ENCODE measurements around the gene WASHC2A. TPM values are rescaled to one million over a fixed set of nuclear protein-coding genes. Genes with fewer than 3 reads are reported as not detected.
A peak's percentile ranks its signal among the peaks of the same experiment; 100 is the strongest.
"Not testable (repeated sequence)": the region's sequence is repeated elsewhere in the genome, so short reads cannot be mapped to it uniquely, and the experiment has no call there.

WASHC2A gene, protein sequence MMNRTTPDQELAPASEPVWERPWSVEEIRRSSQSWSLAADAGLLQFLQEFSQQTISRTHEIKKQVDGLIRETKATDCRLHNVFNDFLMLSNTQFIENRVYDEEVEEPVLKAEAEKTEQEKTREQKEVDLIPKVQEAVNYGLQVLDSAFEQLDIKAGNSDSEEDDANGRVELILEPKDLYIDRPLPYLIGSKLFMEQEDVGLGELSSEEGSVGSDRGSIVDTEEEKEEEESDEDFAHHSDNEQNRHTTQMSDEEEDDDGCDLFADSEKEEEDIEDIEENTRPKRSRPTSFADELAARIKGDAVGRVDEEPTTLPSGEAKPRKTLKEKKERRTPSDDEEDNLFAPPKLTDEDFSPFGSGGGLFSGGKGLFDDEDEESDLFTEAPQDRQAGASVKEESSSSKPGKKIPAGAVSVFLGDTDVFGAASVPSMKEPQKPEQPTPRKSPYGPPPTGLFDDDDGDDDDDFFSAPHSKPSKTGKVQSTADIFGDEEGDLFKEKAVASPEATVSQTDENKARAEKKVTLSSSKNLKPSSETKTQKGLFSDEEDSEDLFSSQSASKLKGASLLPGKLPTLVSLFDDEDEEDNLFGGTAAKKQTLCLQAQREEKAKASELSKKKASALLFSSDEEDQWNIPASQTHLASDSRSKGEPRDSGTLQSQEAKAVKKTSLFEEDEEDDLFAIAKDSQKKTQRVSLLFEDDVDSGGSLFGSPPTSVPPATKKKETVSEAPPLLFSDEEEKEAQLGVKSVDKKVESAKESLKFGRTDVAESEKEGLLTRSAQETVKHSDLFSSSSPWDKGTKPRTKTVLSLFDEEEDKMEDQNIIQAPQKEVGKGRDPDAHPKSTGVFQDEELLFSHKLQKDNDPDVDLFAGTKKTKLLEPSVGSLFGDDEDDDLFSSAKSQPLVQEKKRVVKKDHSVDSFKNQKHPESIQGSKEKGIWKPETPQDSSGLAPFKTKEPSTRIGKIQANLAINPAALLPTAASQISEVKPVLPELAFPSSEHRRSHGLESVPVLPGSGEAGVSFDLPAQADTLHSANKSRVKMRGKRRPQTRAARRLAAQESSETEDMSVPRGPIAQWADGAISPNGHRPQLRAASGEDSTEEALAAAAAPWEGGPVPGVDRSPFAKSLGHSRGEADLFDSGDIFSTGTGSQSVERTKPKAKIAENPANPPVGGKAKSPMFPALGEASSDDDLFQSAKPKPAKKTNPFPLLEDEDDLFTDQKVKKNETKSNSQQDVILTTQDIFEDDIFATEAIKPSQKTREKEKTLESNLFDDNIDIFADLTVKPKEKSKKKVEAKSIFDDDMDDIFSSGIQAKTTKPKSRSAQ (N-terminal part only)
- 10 to 100 TPM; 42.8 to 44.0 TPM for total RNA-seq

DNA sequence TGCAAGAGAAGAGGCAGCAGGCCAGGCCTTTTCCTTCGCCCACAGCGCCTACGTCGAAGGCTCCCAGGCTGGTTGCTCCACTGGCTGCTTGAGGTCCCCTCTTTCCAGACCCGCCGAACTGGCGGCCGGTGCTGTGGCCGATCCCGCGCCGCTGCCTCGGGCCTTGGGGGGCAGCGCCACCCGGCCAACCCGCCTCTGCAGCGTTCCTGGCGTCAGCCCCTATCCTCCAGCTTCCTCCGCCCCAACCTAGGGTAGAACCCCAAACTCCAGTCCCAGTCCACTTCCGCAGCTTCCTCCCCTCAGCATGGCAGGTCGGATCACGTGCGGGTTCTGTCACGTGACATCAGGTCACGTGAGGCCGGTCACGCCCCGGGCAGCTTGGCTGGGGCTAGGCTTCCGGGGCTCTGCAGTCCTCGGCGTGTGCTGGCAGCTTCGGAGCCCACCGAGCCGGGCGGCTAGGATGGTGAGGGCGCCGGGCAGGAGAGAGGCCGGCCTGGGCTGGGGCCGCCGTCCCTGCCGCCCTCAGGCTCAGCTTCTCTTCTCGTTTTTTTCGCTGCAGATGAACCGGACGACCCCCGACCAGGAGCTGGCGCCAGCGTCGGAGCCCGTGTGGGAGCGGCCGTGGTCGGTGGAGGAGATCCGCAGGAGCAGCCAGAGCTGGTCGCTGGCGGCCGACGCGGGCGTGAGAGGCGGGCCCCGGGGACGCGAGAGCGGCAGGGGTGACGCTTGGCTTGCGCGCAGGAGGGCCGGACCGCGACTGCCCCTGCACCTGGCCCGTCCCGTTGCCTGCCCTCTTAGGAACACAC lies at the start of gene WASHC2A:
WASHC2A (plus strand) TSS at position 409 of the 806 bp plus-strand sequence; CDS start at position 461, 52 bp downstream.
- H3K27ac Mint-ChIP-seq = peak within 1 kb of the TSS; percentile 84
- H3K36me3 Mint-ChIP-seq, H3K4me1 Mint-ChIP-seq, H3K9me3 Mint-ChIP-seq, H3K27me3 Mint-ChIP-seq: not testable (repeated sequence)
- DNase-seq (peak; percentile 96), ATAC-seq (ENCODE audit: low read depth) (peak; percentile 90)
- POLR2A ChIA-PET = interaction anchor here (1.5 kb wide), 1 partner anchor 529 kb away, joined by 4 read pairs; the partner anchor contains the start of gene ERCC6
- H3K4me3 Mint-ChIP-seq = peak within 1 kb of the TSS; percentile 76

DNA sequence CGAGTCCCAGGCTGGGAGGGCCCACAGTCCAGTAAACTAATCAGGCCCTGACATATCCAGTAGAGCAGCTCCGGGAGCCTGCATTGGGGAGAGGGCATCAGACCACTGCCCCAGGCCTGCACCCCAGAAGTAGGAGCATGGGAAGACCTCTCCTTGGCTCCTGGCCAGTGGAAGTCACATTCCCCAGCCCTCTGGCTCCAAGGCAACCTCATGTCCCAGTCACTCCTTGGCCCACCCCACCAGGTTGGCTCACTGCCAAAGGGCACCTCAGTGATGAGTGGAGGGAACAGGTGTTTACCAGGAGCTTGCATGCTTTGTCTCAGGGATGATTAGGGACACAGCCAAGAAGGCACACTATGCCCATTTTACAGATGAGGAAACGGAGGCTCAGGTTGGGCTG lies 48.5 kb upstream of the WASHC2A start:
- H3K27ac Mint-ChIP-seq; POLR2A ChIA-PET; ATAC-seq (ENCODE audit: low read depth); H3K4me1 Mint-ChIP-seq; H3K4me3 Mint-ChIP-seq; H3K36me3 Mint-ChIP-seq; H3K9me3 Mint-ChIP-seq; DNase-seq: not testable (repeated sequence)
- H3K27me3 Mint-ChIP-seq = peaks cover 14% of the 10 kb centered on the region

DNA sequence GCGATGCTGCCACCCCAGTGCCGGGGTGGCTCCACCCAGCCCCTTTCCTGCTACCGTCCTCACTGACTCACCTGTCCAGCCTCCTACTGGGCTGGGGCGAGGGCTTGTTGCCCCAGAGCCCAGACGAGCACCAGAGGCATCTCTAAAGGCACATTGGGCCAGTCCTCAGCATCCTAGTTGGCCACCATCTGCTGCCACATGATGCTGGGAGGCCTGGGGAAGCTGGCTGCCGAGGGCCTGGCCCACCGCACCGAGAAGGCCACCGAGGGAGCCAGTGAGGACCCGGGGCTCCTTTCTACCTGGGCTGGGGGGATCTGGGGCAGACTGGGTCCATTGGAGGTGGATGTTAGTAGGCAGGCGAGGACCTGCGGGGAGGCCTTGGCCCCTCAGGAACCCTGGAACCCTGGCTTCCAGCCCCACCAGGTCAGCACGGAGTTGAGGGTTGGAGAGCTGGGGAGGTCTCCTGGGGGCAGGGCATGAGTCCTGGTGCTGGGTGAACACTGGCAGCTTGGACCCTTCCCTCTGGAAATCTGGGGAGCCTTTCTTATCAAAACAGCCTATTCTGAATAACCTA lies 47.2 kb upstream of the WASHC2A start:
- H3K27ac Mint-ChIP-seq, DNase-seq: not testable (repeated sequence)

DNA sequence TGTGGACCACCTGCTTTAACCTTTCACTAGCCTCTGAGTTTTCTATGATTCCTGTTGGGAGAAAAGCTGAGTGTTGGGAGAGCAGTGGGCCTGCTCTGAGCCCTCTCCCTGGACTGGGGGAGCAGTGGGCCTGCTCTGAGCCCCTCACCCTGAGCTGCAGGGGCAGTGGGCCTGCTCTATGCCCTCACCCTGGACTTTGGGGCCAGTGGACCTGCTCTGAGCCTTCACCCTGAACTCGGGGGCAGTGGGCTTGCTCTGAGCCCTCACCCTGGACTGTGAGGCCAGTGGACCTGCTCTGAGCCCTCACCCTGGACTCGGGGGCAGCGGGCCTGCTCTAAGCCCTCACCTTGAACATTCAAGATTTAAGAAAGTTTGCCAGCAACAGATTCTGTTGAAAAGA lies 46.1 kb upstream of the WASHC2A start:
- POLR2A ChIA-PET = no interaction called here
- DNase-seq = no peak
- H3K36me3 Mint-ChIP-seq = no peaks in the 10 kb centered on the region
- no peak for ATAC-seq (ENCODE audit: low read depth)
- no peaks in the 10 kb centered on the region for H3K9me3 Mint-ChIP-seq
- no peak overlapping the region for H3K4me3 Mint-ChIP-seq
- peaks cover 30% of the 10 kb centered on the region for H3K27me3 Mint-ChIP-seq
- H3K27ac Mint-ChIP-seq = no peak overlapping the region
- H3K4me1 Mint-ChIP-seq = no peaks in the 10 kb centered on the region

More for the DNA sequence above, 47.2 kb upstream of the WASHC2A start:
- POLR2A ChIA-PET; H3K36me3 Mint-ChIP-seq; ATAC-seq (ENCODE audit: low read depth); H3K9me3 Mint-ChIP-seq; H3K4me3 Mint-ChIP-seq; H3K4me1 Mint-ChIP-seq: not testable (repeated sequence)
- peaks cover 20% of the 10 kb centered on the region for H3K27me3 Mint-ChIP-seq

DNA sequence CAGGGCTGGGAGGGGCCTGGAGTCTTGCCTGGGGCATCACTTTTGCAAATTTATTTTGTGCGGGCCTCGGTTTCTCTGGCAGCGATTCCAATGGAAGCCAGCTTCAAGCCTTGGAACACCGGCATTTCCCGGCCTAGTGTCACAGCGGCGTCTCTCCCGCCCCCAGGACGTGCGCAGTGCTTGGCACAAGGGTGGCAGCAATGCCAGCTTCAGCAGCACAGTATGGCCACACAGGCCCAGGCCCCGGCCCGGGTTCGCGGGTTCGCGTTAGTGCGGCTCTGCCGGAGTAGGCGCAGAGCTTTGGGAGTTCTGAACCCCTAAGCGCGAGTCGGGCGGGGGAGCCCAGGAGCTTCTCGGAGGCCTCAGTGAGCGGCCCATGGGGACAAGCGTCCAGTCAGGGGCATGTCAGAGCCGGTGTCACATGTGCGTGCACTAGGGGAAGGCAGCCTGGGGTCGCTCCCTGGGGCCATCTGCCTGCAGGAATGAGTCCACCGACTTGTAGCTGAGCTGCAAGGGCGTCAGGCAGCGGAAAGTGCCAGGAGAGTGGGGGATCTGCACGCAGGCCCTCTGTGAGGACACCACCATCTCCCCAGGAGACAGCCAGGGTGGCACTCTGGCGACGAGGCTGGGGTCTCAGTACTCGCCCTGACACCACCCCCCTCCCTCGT lies 42.9 kb upstream of the WASHC2A start:
- H3K4me1 Mint-ChIP-seq; ATAC-seq (ENCODE audit: low read depth); DNase-seq; POLR2A ChIA-PET; H3K9me3 Mint-ChIP-seq; H3K36me3 Mint-ChIP-seq; H3K27ac Mint-ChIP-seq; H3K4me3 Mint-ChIP-seq: not testable (repeated sequence)
- H3K27me3 Mint-ChIP-seq = peaks cover 30% of the 10 kb centered on the region

DNA sequence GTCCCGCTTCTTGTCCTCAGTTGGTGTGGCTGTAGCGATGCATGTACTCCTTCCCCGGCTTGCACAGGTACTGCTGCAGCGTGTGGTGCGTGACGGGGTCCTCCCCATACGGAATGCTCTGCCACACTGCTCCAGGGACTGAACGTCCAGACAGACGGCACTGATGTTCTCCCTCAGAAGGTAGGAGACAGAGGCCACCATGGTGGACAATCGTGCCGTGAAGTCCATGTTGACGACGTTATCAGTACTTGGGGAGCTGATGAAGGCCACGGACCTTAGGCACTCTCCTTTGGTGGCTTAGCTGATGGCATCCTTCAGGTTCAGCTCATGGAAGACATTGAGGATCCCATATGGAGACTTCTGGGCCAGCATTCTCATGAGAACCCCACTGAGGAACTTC lies 42.1 kb upstream of the WASHC2A start:
- no peaks in the 10 kb centered on the region for H3K4me1 Mint-ChIP-seq
- H3K27ac Mint-ChIP-seq = no peak overlapping the region
- POLR2A ChIA-PET = no interaction called here
- DNase-seq (no peak), ATAC-seq (ENCODE audit: low read depth) (no peak)
- H3K36me3 Mint-ChIP-seq = no peaks in the 10 kb centered on the region
- peaks cover 30% of the 10 kb centered on the region for H3K27me3 Mint-ChIP-seq
- no peaks in the 10 kb centered on the region for H3K9me3 Mint-ChIP-seq
- H3K4me3 Mint-ChIP-seq = no peak overlapping the region

DNA sequence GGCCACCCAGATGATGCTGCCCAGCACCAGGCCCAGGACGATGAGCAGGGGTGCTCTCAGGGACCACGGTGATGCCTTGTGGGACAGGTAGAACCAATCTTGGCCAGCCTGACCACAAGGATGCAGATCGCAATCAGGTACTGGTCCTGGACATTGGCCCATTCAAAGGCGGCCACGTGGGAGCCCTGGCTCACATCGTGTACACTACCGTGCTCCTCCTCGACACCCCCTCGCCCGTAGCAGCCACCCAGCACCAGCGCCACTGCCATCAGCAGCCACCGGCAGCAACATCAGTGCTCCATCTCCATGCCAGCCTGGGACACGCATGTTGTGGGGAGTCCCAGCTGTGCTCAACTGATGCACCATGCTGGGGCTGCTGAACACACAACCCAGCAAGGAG lies 40.6 kb upstream of the WASHC2A start:
- no peaks in the 10 kb centered on the region for H3K9me3 Mint-ChIP-seq
- H3K27me3 Mint-ChIP-seq = peaks cover 28% of the 10 kb centered on the region
- no peak overlapping the region for H3K4me3 Mint-ChIP-seq
- H3K36me3 Mint-ChIP-seq = no peaks in the 10 kb centered on the region
- no peak overlapping the region for H3K27ac Mint-ChIP-seq
- POLR2A ChIA-PET = no interaction called here
- DNase-seq (no peak), ATAC-seq (ENCODE audit: low read depth) (no peak)
- no peaks in the 10 kb centered on the region for H3K4me1 Mint-ChIP-seq

DNA sequence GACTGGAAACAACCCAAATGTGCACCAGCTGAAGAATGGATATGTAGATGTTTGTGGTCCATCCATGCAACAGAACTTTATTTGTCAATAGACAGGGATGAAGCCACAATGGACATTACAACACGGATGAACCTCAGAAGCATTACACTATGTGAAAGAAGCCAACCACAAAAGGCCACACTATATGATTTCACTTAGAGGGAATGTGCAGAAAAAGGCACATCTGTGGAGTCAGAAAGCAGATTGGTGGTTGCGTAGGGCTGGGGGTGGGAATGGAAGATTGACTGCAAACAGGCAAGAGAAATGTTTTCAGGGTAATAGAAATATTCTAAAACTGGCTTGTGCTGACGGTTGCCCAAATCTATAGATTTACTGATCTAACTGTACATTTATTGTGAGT lies 34.3 kb upstream of the WASHC2A start:
- Mint-ChIP-seq H3K36me3 (no peaks in the 10 kb centered on the region), H3K4me1 (no peaks in the 10 kb centered on the region), H3K9me3 (no peaks in the 10 kb centered on the region), H3K27ac (no peak overlapping the region), H3K4me3 (no peak overlapping the region), H3K27me3 (peaks cover 7% of the 10 kb centered on the region)
- DNase-seq (no peak), ATAC-seq (ENCODE audit: low read depth) (no peak)
- POLR2A ChIA-PET = no interaction called here

DNA sequence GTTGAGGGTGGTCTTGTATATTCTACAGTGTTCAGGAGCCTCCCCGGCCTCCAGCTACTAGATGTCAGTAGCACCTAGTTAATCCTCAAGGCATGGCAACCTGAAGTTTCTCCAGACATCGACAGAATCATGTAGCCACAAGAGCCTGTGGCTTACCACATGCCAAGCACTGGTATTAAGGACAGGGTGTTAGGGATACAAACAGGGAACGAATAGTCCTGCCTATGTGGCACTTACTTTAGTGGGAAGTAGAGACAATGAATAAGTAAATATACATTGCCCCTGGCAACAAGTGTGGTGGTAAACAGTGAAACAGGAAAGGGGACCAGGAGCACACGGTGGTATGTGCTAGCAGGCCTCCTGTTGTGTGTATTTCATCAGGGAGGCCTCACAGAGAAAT lies 32.4 kb upstream of the WASHC2A start:
- H3K27ac Mint-ChIP-seq; H3K9me3 Mint-ChIP-seq; H3K4me3 Mint-ChIP-seq; POLR2A ChIA-PET; DNase-seq; H3K36me3 Mint-ChIP-seq; H3K4me1 Mint-ChIP-seq; ATAC-seq (ENCODE audit: low read depth): not testable (repeated sequence)
- peaks cover 10% of the 10 kb centered on the region for H3K27me3 Mint-ChIP-seq

DNA sequence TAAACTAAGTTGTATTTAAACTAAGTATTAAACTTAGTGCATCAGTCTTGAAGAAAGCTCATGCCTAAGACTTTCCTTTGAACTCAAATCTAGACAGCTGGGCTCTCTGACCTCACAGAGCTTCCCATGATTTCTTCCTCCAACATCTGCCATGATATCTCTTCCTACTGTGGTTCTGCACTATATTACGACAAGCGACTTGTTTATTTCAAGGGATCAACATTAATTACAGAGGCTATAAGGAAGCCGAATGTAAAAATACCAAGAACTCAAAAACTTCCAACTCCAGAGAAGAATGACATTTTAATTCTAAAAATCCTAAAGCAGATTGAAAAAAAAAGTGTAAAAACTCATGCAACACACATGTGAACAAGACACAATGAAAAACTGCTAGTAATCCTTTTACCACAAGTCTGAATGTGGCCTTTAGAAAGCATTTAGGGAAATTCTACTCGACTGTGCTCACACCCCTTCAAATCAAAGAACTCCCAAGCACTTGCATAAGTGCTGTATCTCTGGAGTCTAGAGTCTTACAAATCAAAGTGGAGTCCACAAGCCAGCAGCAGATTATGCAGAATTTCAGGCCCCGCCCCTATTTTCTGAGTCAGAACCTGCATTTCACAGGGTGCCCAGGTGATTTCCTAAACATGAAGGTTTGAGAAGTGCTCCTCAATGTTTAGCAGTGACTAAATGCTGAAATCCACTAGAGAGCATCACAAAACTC lies 22.7 kb upstream of the WASHC2A start:
- H3K9me3 Mint-ChIP-seq = no peaks in the 10 kb centered on the region
- no peak overlapping the region for H3K27ac Mint-ChIP-seq
- POLR2A ChIA-PET = no interaction called here
- DNase-seq = no peak
- ATAC-seq (ENCODE audit: low read depth) = no peak
- peaks cover 2% of the 10 kb centered on the region for H3K27me3 Mint-ChIP-seq
- no peak overlapping the region for H3K4me3 Mint-ChIP-seq
- no peaks in the 10 kb centered on the region for H3K4me1 Mint-ChIP-seq
- no peaks in the 10 kb centered on the region for H3K36me3 Mint-ChIP-seq

DNA sequence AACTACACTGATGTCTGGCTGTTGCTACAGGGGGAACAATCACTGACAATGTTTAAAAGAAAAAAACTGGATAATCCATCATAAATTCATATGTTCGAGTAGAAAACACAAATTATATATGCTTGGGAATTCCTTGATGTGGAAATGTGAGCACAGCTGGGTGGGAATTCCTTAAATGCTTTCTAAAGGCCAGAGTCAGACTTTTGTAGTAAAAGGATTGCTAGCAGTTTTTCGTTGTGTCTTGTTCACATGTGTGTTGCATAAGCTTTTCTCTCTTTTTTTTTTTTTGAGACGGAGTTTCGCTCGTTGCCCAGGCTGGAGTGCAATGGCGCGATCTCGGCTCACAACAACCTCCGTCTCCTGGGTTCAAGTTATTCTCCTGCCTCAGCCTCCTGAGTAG lies 21.3 kb upstream of the WASHC2A start:
- ATAC-seq (ENCODE audit: low read depth); H3K9me3 Mint-ChIP-seq; H3K27me3 Mint-ChIP-seq; POLR2A ChIA-PET; H3K27ac Mint-ChIP-seq; DNase-seq; H3K4me3 Mint-ChIP-seq; H3K4me1 Mint-ChIP-seq; H3K36me3 Mint-ChIP-seq: not testable (repeated sequence)
